Lower leg skin (tissue), 3 donors: ENCODE results near the gene FXYD5.

ENCODE experiments used
- POLR2A ChIP-seq, 2 donors: fragments of 450-650 bp; IDR thresholded peaks; one replicate each; pipeline ENCODE4 v1.6.1; 2016 to 2017; ENCODE audit warnings: antibody characterized with exemption in 2 of 2, mild to moderate bottlenecking in 1 of 2, moderate library complexity in 1 of 2
- TF ChIP-seq, protein P1 (sequence below), 3 donors: fragments of 450-650 bp; IDR thresholded peaks; one replicate each; pipeline ENCODE4 v1.5.1; 2016; ENCODE audit warnings: antibody characterized with exemption in 3 of 3, mild to moderate bottlenecking in 3 of 3, moderate library complexity in 2 of 3

DNA sequence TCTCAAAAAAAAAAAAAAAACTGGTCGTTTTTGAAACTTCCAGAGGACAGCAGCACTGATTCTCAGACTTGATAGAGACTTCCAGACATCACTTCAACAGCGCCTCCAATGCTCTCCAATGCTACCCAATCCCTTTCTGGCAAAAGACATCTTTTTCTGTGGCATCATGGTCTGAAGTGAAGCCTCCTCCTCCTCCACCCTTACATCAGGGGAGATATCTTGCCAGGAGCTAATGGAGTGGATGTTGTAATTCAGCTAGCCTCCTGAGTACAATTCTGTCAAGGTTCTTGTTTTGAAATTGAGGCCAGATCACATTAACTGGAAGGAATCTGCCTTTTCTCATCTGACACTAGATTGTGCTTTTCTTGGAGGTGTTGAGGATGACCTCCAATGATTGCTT is 24.2 kb downstream of the FXYD5 start:
- TF ChIP-seq POLR2A (IDR thresholded peaks at IDR 0.05) = no peak
- TF ChIP-seq, protein P1, sequence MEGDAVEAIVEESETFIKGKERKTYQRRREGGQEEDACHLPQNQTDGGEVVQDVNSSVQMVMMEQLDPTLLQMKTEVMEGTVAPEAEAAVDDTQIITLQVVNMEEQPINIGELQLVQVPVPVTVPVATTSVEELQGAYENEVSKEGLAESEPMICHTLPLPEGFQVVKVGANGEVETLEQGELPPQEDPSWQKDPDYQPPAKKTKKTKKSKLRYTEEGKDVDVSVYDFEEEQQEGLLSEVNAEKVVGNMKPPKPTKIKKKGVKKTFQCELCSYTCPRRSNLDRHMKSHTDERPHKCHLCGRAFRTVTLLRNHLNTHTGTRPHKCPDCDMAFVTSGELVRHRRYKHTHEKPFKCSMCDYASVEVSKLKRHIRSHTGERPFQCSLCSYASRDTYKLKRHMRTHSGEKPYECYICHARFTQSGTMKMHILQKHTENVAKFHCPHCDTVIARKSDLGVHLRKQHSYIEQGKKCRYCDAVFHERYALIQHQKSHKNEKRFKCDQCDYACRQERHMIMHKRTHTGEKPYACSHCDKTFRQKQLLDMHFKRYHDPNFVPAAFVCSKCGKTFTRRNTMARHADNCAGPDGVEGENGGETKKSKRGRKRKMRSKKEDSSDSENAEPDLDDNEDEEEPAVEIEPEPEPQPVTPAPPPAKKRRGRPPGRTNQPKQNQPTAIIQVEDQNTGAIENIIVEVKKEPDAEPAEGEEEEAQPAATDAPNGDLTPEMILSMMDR (IDR thresholded peaks at IDR 0.05) = no peak
